ENCODE results near the gene TPSG1.

DNA sequence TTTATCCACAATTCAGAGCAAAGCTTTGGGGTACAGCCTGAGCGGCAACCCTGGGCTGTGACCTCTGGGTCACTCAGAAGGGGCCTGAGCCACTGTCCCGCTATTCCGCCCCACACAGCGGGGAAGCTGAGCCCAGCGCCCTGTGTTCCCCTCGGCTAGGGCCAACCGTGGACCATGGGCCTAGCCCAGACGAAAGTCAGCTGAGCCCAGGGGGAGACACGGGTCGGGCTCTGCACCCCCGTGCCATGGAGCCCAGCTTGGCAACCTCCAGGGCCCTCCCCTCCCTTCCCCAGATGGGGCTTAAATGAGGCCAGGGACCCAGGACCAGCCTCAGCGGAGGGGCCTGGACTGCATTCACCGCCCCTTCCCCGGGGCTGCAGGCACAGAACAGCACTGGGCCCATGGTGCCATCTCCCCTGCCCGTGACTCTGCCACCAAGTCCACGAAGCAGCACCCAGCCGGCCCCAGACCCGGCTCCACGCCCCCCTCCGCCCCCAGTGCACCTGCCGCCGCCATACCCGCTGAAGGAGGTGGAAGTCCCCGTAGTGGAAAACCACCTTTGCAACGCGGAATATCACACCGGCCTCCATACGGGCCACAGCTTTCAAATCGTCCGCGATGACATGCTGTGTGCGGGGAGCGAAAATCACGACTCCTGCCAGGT is 32.6 kb upstream of the TPSG1 start:
- TF ChIP-seq, protein P1, sequence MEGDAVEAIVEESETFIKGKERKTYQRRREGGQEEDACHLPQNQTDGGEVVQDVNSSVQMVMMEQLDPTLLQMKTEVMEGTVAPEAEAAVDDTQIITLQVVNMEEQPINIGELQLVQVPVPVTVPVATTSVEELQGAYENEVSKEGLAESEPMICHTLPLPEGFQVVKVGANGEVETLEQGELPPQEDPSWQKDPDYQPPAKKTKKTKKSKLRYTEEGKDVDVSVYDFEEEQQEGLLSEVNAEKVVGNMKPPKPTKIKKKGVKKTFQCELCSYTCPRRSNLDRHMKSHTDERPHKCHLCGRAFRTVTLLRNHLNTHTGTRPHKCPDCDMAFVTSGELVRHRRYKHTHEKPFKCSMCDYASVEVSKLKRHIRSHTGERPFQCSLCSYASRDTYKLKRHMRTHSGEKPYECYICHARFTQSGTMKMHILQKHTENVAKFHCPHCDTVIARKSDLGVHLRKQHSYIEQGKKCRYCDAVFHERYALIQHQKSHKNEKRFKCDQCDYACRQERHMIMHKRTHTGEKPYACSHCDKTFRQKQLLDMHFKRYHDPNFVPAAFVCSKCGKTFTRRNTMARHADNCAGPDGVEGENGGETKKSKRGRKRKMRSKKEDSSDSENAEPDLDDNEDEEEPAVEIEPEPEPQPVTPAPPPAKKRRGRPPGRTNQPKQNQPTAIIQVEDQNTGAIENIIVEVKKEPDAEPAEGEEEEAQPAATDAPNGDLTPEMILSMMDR (IDR thresholded peaks at IDR 0.05): no peak
- no peak for TF ChIP-seq EP300 (IDR thresholded peaks at IDR 0.05)
- TF ChIP-seq POLR2A (IDR thresholded peaks at IDR 0.05): no peak

All from stomach (tissue), 4 donors.